ENCODE results near the gene EIPR1.

Gene EIPR1

GRCh38 chr2:3343012-3343411 lies 34.6 kb downstream of the EIPR1 start:
- Histone ChIP-seq H3K9ac (ENCODE audit: insufficient read length, low read depth) (no peak overlapping the region), H3K27me3 (ENCODE audit: insufficient read depth, insufficient read length) (no peaks in the 10 kb centered on the region), H3K4me3 (ENCODE audit: insufficient read length, low read depth) (no peak overlapping the region), H3K36me3 (ENCODE audit: insufficient read depth, insufficient read length, low read length) (peaks cover 9% of the 10 kb centered on the region), H3K4me1 (ENCODE audit: insufficient read depth, insufficient read length) (no peaks in the 10 kb centered on the region), H3K9me3 (ENCODE audit: insufficient read depth, low read length) (no peaks in the 10 kb centered on the region)
- TF ChIP-seq SUZ12 (IDR thresholded peaks at IDR 0.05; ENCODE audit: extremely low read depth, insufficient read depth, insufficient read length) (no peak), ZNF274 (IDR thresholded peaks at IDR 0.05; ENCODE audit: low read depth, low read length) (no peak), YY1 (IDR thresholded peaks at IDR 0.05; ENCODE audit: insufficient read depth, insufficient read length) (no peak)
- DNase-seq (ENCODE audit: low read depth, low spot score), result no peak

- H3K9me3 ChIP-seq (ENCODE audit: insufficient read depth, low read length), result no peaks in the 10 kb centered on the region
- no peak overlapping the region for H3K4me3 ChIP-seq (ENCODE audit: insufficient read length, low read depth)
- no peak overlapping the region for H3K9ac ChIP-seq (ENCODE audit: insufficient read length, low read depth)
- H3K4me1 ChIP-seq (ENCODE audit: insufficient read depth, insufficient read length), result no peaks in the 10 kb centered on the region
- DNase-seq (ENCODE audit: low read depth, low spot score), result no peak
- no peaks in the 10 kb centered on the region for H3K27me3 ChIP-seq (ENCODE audit: insufficient read depth, insufficient read length)
- TF ChIP-seq YY1 (IDR thresholded peaks at IDR 0.05; ENCODE audit: insufficient read depth, insufficient read length), result no peak
- TF ChIP-seq SUZ12 (IDR thresholded peaks at IDR 0.05; ENCODE audit: extremely low read depth, insufficient read depth, insufficient read length), result no peak
- no peak for TF ChIP-seq ZNF274 (IDR thresholded peaks at IDR 0.05; ENCODE audit: low read depth, low read length)
- peaks cover 15% of the 10 kb centered on the region for H3K36me3 ChIP-seq (ENCODE audit: insufficient read depth, insufficient read length, low read length)
Observed at GRCh38 chr2:3342324-3342723, 35.3 kb downstream of the EIPR1 start.

GRCh38 chr2:3341336-3341735 lies 36.3 kb downstream of the EIPR1 start:
- Histone ChIP-seq H3K36me3 (ENCODE audit: insufficient read depth, insufficient read length, low read length) (peaks cover 15% of the 10 kb centered on the region), H3K4me1 (ENCODE audit: insufficient read depth, insufficient read length) (no peaks in the 10 kb centered on the region), H3K9me3 (ENCODE audit: insufficient read depth, low read length) (no peaks in the 10 kb centered on the region), H3K27me3 (ENCODE audit: insufficient read depth, insufficient read length) (no peaks in the 10 kb centered on the region), H3K4me3 (ENCODE audit: insufficient read length, low read depth) (no peak overlapping the region), H3K9ac (ENCODE audit: insufficient read length, low read depth) (no peak overlapping the region)
- DNase-seq (ENCODE audit: low read depth, low spot score), result no peak
- TF ChIP-seq SUZ12 (IDR thresholded peaks at IDR 0.05; ENCODE audit: extremely low read depth, insufficient read depth, insufficient read length), result no peak
- no peak for TF ChIP-seq YY1 (IDR thresholded peaks at IDR 0.05; ENCODE audit: insufficient read depth, insufficient read length)
- TF ChIP-seq ZNF274 (IDR thresholded peaks at IDR 0.05; ENCODE audit: low read depth, low read length), result no peak

- Histone ChIP-seq H3K4me1 (ENCODE audit: insufficient read depth, insufficient read length) (no peaks in the 10 kb centered on the region), H3K9ac (ENCODE audit: insufficient read length, low read depth) (no peak overlapping the region), H3K4me3 (ENCODE audit: insufficient read length, low read depth) (no peak overlapping the region), H3K27me3 (ENCODE audit: insufficient read depth, insufficient read length) (no peaks in the 10 kb centered on the region), H3K9me3 (ENCODE audit: insufficient read depth, low read length) (peaks cover 7% of the 10 kb centered on the region; the same call in 1 of the 2 replicates), H3K36me3 (ENCODE audit: insufficient read depth, insufficient read length, low read length) (peaks cover 22% of the 10 kb centered on the region)
- DNase-seq (ENCODE audit: low read depth, low spot score), result no peak
- TF ChIP-seq ZNF274 (IDR thresholded peaks at IDR 0.05; ENCODE audit: low read depth, low read length) (no peak), SUZ12 (IDR thresholded peaks at IDR 0.05; ENCODE audit: extremely low read depth, insufficient read depth, insufficient read length) (no peak), YY1 (IDR thresholded peaks at IDR 0.05; ENCODE audit: insufficient read depth, insufficient read length) (no peak)
Observed at GRCh38 chr2:3340144-3340543, 37.5 kb downstream of the EIPR1 start.

- TF ChIP-seq ZNF274 (IDR thresholded peaks at IDR 0.05; ENCODE audit: low read depth, low read length), result no peak
- no peak for TF ChIP-seq SUZ12 (IDR thresholded peaks at IDR 0.05; ENCODE audit: extremely low read depth, insufficient read depth, insufficient read length)
- no peak for TF ChIP-seq YY1 (IDR thresholded peaks at IDR 0.05; ENCODE audit: insufficient read depth, insufficient read length)
- H3K36me3 ChIP-seq (ENCODE audit: insufficient read depth, insufficient read length, low read length), result peaks cover 37% of the 10 kb centered on the region
Observed at GRCh38 chr2:3338340-3338739, 39.3 kb downstream of the EIPR1 start.

GRCh38 chr2:3336844-3337243 lies 40.8 kb downstream of the EIPR1 start:
- Histone ChIP-seq H3K36me3 (ENCODE audit: insufficient read depth, insufficient read length, low read length) (peaks cover 41% of the 10 kb centered on the region), H3K9ac (ENCODE audit: insufficient read length, low read depth) (no peak overlapping the region), H3K27me3 (ENCODE audit: insufficient read depth, insufficient read length) (no peaks in the 10 kb centered on the region), H3K9me3 (ENCODE audit: insufficient read depth, low read length) (peaks cover 7% of the 10 kb centered on the region; the same call in 1 of the 2 replicates), H3K4me3 (ENCODE audit: insufficient read length, low read depth) (no peak overlapping the region), H3K4me1 (ENCODE audit: insufficient read depth, insufficient read length) (no peaks in the 10 kb centered on the region)
- no peak for DNase-seq (ENCODE audit: low read depth, low spot score)
- TF ChIP-seq ZNF274 (IDR thresholded peaks at IDR 0.05; ENCODE audit: low read depth, low read length) (no peak), YY1 (IDR thresholded peaks at IDR 0.05; ENCODE audit: insufficient read depth, insufficient read length) (no peak), SUZ12 (IDR thresholded peaks at IDR 0.05; ENCODE audit: extremely low read depth, insufficient read depth, insufficient read length) (no peak)

More at GRCh38 chr2:3338340-3338739, 39.3 kb downstream of the EIPR1 start:
- Histone ChIP-seq H3K4me3 (ENCODE audit: insufficient read length, low read depth) (no peak overlapping the region), H3K4me1 (ENCODE audit: insufficient read depth, insufficient read length) (no peaks in the 10 kb centered on the region), H3K27me3 (ENCODE audit: insufficient read depth, insufficient read length) (no peaks in the 10 kb centered on the region), H3K9me3 (ENCODE audit: insufficient read depth, low read length) (peaks cover 7% of the 10 kb centered on the region; the same call in 1 of the 2 replicates), H3K9ac (ENCODE audit: insufficient read length, low read depth) (no peak overlapping the region)
- DNase-seq (ENCODE audit: low read depth, low spot score), result no peak

- no peak for DNase-seq (ENCODE audit: low read depth, low spot score)
- TF ChIP-seq SUZ12 (IDR thresholded peaks at IDR 0.05; ENCODE audit: extremely low read depth, insufficient read depth, insufficient read length) (no peak), ZNF274 (IDR thresholded peaks at IDR 0.05; ENCODE audit: low read depth, low read length) (no peak), YY1 (IDR thresholded peaks at IDR 0.05; ENCODE audit: insufficient read depth, insufficient read length) (no peak)
- no peaks in the 10 kb centered on the region for H3K4me1 ChIP-seq (ENCODE audit: insufficient read depth, insufficient read length)
- H3K9me3 ChIP-seq (ENCODE audit: insufficient read depth, low read length), result peaks cover 7% of the 10 kb centered on the region; the same call in 1 of the 2 replicates
- no peaks in the 10 kb centered on the region for H3K27me3 ChIP-seq (ENCODE audit: insufficient read depth, insufficient read length)
- H3K36me3 ChIP-seq (ENCODE audit: insufficient read depth, insufficient read length, low read length), result peaks cover 46% of the 10 kb centered on the region
- no peak overlapping the region for H3K4me3 ChIP-seq (ENCODE audit: insufficient read length, low read depth)
- peak overlapping the region; percentile 42 for H3K9ac ChIP-seq (ENCODE audit: insufficient read length, low read depth)
Observed at GRCh38 chr2:3334392-3335345, 42.9 kb downstream of the EIPR1 start.
